ENCODE measurements around the gene SEMA6B. TPM values are rescaled to one million over a fixed set of nuclear protein-coding genes. Genes with fewer than 3 reads are reported as not detected.

Gene SEMA6B
- total and polyA plus RNA-seq, 10 of the 15 experiments (the other 5 are each of a cell fraction or from before 2014, with no cell fraction given), result 0.13 TPM; not detected in 9

DNA sequence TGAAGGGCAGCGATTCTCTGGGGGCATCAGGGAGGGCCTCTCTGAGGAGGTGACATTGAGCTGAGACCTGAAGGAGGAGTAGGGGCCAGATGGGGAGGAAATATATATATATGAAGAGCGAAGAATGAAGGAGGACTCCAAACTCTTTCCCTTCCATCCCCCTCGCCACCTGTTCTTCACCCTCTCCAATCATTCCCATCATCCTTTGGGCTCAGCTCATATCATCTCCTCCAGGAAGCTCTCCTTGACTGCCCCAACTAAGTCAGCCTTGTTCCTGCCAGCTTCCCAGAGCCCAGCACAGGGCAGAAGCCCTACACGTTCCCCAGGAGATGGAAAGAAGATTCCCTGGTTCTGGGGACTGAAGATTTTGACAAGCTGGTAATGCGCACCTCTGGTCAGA, 33.0 kb upstream of the SEMA6B start:
- Histone ChIP-seq H3K36me3 (ENCODE audit: control insufficient read depth in 2 of 2, insufficient read depth in 2 of 2, low read length in 1 of 2) (no peaks in the 10 kb centered on the region), H3K9ac (ENCODE audit: control insufficient read depth, insufficient read depth, low read length) (no peak overlapping the region), H2AFZ (ENCODE audit: control insufficient read depth, low read depth, low read length) (no peak overlapping the region), H3K9me3 (replicated peaks; ENCODE audit: control insufficient read depth, insufficient read depth, low read length) (no peaks in the 10 kb centered on the region), H4K20me1 (ENCODE audit: control insufficient read depth, insufficient read depth) (no peaks in the 10 kb centered on the region), H3K4me1 (ENCODE audit: control insufficient read depth, insufficient read depth, low read length) (no peaks in the 10 kb centered on the region), H3K27me3 (replicated peaks in 1 of 2; ENCODE audit: control insufficient read depth in 2 of 2, insufficient read depth in 2 of 2, low read length in 1 of 2) (no peaks in the 10 kb centered on the region), H3K4me3 (no peak overlapping the region), H3K4me2 (ENCODE audit: control insufficient read depth, insufficient read depth) (no peak overlapping the region), H3K27ac (ENCODE audit: control insufficient read depth, insufficient read depth) (no peak overlapping the region), H3K79me2 (ENCODE audit: control insufficient read depth, insufficient read depth, low read length) (no peaks in the 10 kb centered on the region)
- 30% methylated on average over 5 of the region's 5 CpGs for WGBS (ENCODE audit: insufficient coverage, insufficient replicate concordance, low lambda C conversion rate, missing lambda C conversion rate)
- ChIA-PET CTCF (interaction anchor here (0.6 to 3.9 kb wide), 5 partner anchors 16 to 453 kb away, joined by 3 to 24 read pairs (median 7); no protein-coding TSS in a partner anchor), POLR2A (interaction anchor here (0.6 kb wide), 1 partner anchor 321 kb away, joined by 6 read pairs; no protein-coding TSS in a partner anchor), SMC1A (ENCODE audit: uncharacterized antibody, unreplicated experiment) (interaction anchor here (1.0 kb wide), 1 partner anchor 40 kb away, joined by 4 read pairs; no protein-coding TSS in a partner anchor), RAD21 (ENCODE audit: unreplicated experiment) (no interaction called here)
- in situ Hi-C loops (cut with MboI), result no loop called here
- no peak for FAIRE-seq
- TF ChIP-seq SP1 (IDR thresholded peaks at IDR 0.05; ENCODE audit: low read depth, low read length) (no peak), SMAD5 (IDR thresholded peaks at IDR 0.05; ENCODE audit: low read depth) (no peak), SUZ12 (IDR thresholded peaks at IDR 0.05; ENCODE audit: unreplicated experiment) (no peak), EP300 (IDR thresholded peaks at IDR 0.05; ENCODE audit: borderline replicate concordance in 1 of 2, control insufficient read depth in 1 of 2, low read depth in 2 of 2, low read length in 2 of 2) (no peak), EGR1 (IDR thresholded peaks at IDR 0.05; ENCODE audit: borderline replicate concordance in 1 of 2, low read depth in 2 of 2, low read length in 2 of 2) (no peak), ZNF24 (IDR thresholded peaks at IDR 0.05) (no peak)
- intact Hi-C loops (cut with micrococcal nuclease; ENCODE audit: unreplicated experiment), result no loop called here
- no peak for ATAC-seq
- BruUV-seq (replicated peaks), result no TSS peak
- DNase-seq (ENCODE audit: low read depth, low spot score), result no peak

- no peaks in the 10 kb centered on the region for H4K20me1 ChIP-seq (ENCODE audit: control insufficient read depth, insufficient read depth)
- no peak overlapping the region for H3K9ac ChIP-seq (ENCODE audit: control insufficient read depth, insufficient read depth, low read length)
- WGBS (ENCODE audit: insufficient coverage, insufficient replicate concordance, low lambda C conversion rate, missing lambda C conversion rate), result 0% methylated on average over 6 of the region's 6 CpGs
- ChIA-PET SMC1A (ENCODE audit: uncharacterized antibody, unreplicated experiment) (no interaction called here), CTCF (interaction anchor here (1.1 kb wide), 1 partner anchor 45 kb away, joined by 3 read pairs; no protein-coding TSS in a partner anchor), POLR2A (no interaction called here), RAD21 (ENCODE audit: unreplicated experiment) (no interaction called here)
- no peak overlapping the region for H2AFZ ChIP-seq (ENCODE audit: control insufficient read depth, low read depth, low read length)
- H3K4me1 ChIP-seq (ENCODE audit: control insufficient read depth, insufficient read depth, low read length), result no peaks in the 10 kb centered on the region
- no peaks in the 10 kb centered on the region for H3K9me3 ChIP-seq (replicated peaks; ENCODE audit: control insufficient read depth, insufficient read depth, low read length)
- no peak overlapping the region for H3K4me2 ChIP-seq (ENCODE audit: control insufficient read depth, insufficient read depth)
- DNase-seq (ENCODE audit: low read depth, low spot score), result no peak
- no peak overlapping the region for H3K27ac ChIP-seq (ENCODE audit: control insufficient read depth, insufficient read depth)
- FAIRE-seq, result no peak
- H3K36me3 ChIP-seq (ENCODE audit: control insufficient read depth in 2 of 2, insufficient read depth in 2 of 2, low read length in 1 of 2), result no peaks in the 10 kb centered on the region
- no peak for ATAC-seq
- no peaks in the 10 kb centered on the region for H3K27me3 ChIP-seq (replicated peaks in 1 of 2; ENCODE audit: control insufficient read depth in 2 of 2, insufficient read depth in 2 of 2, low read length in 1 of 2)
- no TSS peak for BruUV-seq (replicated peaks)
- H3K4me3 ChIP-seq, result no peak overlapping the region
- H3K79me2 ChIP-seq (ENCODE audit: control insufficient read depth, insufficient read depth, low read length), result no peaks in the 10 kb centered on the region
- in situ Hi-C loops (cut with MboI), result no loop called here
- intact Hi-C loops (cut with micrococcal nuclease; ENCODE audit: unreplicated experiment), result no loop called here
- TF ChIP-seq SREBF1 (IDR thresholded peaks at IDR 0.05; ENCODE audit: low read length), result no peak
- TF ChIP-seq, protein P1, sequence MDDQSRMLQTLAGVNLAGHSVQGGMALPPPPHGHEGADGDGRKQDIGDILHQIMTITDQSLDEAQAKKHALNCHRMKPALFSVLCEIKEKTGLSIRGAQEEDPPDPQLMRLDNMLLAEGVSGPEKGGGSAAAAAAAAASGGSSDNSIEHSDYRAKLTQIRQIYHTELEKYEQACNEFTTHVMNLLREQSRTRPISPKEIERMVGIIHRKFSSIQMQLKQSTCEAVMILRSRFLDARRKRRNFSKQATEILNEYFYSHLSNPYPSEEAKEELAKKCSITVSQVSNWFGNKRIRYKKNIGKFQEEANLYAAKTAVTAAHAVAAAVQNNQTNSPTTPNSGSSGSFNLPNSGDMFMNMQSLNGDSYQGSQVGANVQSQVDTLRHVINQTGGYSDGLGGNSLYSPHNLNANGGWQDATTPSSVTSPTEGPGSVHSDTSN (IDR thresholded peaks at IDR 0.05; ENCODE audit: insufficient replicate concordance, low read depth, low read length), result no peak
- TF ChIP-seq SRF (IDR thresholded peaks at IDR 0.05; ENCODE audit: low read depth in 2 of 2, low read length in 2 of 2), result no peak
- no peak for TF ChIP-seq TCF3 (IDR thresholded peaks at IDR 0.05; ENCODE audit: borderline replicate concordance, insufficient read depth, low read depth, low read length)
- TF ChIP-seq, protein P2, sequence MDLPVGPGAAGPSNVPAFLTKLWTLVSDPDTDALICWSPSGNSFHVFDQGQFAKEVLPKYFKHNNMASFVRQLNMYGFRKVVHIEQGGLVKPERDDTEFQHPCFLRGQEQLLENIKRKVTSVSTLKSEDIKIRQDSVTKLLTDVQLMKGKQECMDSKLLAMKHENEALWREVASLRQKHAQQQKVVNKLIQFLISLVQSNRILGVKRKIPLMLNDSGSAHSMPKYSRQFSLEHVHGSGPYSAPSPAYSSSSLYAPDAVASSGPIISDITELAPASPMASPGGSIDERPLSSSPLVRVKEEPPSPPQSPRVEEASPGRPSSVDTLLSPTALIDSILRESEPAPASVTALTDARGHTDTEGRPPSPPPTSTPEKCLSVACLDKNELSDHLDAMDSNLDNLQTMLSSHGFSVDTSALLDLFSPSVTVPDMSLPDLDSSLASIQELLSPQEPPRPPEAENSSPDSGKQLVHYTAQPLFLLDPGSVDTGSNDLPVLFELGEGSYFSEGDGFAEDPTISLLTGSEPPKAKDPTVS (IDR thresholded peaks at IDR 0.05; ENCODE audit: low read depth, low read length), result no peak
- TF ChIP-seq, protein P3, sequence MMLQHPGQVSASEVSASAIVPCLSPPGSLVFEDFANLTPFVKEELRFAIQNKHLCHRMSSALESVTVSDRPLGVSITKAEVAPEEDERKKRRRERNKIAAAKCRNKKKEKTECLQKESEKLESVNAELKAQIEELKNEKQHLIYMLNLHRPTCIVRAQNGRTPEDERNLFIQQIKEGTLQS (IDR thresholded peaks at IDR 0.05; ENCODE audit: borderline replicate concordance, extremely low read depth, low read depth, low read length), result no peak
- no peak for TF ChIP-seq IRF4 (IDR thresholded peaks at IDR 0.05; ENCODE audit: low read depth, low read length)
- no peak for TF ChIP-seq TARDBP (IDR thresholded peaks at IDR 0.05; ENCODE audit: borderline replicate concordance)
- no peak for TF ChIP-seq BMI1 (IDR thresholded peaks at IDR 0.05; ENCODE audit: borderline replicate concordance)
- no peak for TF ChIP-seq TCF7 (IDR thresholded peaks at IDR 0.05; ENCODE audit: borderline replicate concordance)
These were observed 31.8 kb upstream of the SEMA6B start for GRCh38 chr19:4591320-4591719.

All from GM12878 (cell line).